Stomach (tissue), 4 donors: ENCODE data around the gene WNT5A.

Source experiments
- EP300 ChIP-seq: sonication (generic); formaldehyde crosslinking; IDR thresholded peaks from one replicate; pipeline ENCODE4 v1.6.1; 2017; ENCODE audit warnings: antibody characterized with exemption
- POLR2A ChIP-seq, 4 donors: fragments of 450-650 bp; IDR thresholded peaks; one replicate each; pipeline ENCODE4 v1.6.1; 2016; ENCODE audit warnings: antibody characterized with exemption in 4 of 4, control low read depth in 2 of 4, mild to moderate bottlenecking in 1 of 4, moderate library complexity in 1 of 4
- TF ChIP-seq, protein P1 (sequence below), 7 experiments: fragments of 450-650 bp in 4 of 7; fragments of 200-600 bp in 3 of 7; sonication (generic) in 3 of 7; IDR thresholded peaks; one replicate each; pipeline ENCODE4 v1.5.1; 2016 to 2019; ENCODE audit warnings: antibody characterized with exemption in 7 of 7, control low read depth in 2 of 7, mild to moderate bottlenecking in 1 of 7

DNA sequence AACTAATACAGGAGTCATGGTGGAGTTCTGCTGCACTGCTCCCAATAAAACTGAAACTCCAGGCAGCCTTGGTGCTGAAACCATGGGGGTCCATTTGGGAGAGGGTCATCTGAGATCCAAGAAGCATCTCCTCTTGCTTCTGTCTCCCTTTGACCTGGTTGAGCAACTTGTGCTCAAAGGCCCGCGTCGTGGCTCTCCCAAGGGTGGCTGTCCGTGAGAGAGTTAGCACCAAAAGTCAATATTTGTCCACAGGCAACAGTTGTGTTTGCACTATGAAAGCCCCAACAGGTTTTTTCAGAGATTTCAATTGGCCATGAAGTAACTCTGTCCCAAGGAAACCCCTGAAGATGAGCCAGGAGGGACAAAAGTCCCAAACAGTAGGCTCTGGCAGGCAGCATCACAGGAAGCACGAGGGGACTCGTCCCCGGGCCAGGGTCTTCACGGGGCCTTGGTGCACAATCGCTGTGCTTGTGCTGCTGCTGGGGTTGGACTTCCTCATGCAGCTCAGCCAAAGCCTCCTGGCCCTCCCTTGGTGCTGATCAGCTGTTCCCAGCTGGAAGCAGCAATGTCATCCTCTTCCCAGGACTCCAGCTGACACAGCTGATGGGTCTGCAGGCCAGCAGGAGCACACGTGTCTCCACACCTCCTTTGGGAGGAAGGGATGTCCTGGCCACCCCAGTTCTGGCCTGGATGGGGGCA is 39.4 kb upstream of the WNT5A start:
- TF ChIP-seq POLR2A (IDR thresholded peaks at IDR 0.05) (no peak), EP300 (no peak)
- TF ChIP-seq, protein P1, sequence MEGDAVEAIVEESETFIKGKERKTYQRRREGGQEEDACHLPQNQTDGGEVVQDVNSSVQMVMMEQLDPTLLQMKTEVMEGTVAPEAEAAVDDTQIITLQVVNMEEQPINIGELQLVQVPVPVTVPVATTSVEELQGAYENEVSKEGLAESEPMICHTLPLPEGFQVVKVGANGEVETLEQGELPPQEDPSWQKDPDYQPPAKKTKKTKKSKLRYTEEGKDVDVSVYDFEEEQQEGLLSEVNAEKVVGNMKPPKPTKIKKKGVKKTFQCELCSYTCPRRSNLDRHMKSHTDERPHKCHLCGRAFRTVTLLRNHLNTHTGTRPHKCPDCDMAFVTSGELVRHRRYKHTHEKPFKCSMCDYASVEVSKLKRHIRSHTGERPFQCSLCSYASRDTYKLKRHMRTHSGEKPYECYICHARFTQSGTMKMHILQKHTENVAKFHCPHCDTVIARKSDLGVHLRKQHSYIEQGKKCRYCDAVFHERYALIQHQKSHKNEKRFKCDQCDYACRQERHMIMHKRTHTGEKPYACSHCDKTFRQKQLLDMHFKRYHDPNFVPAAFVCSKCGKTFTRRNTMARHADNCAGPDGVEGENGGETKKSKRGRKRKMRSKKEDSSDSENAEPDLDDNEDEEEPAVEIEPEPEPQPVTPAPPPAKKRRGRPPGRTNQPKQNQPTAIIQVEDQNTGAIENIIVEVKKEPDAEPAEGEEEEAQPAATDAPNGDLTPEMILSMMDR (IDR thresholded peaks at IDR 0.05), result no peak
